IMR-90 (cell line): ENCODE measurements around the gene F13A1. TPM values are rescaled to one million over a fixed set of nuclear protein-coding genes. Genes with fewer than 3 reads are reported as not detected.

Experiments
- ATAC-seq: fragments of 200-7000 bp; cut with Tn5 transposase; 2 replicates; pipeline ENCODE4 v1.9.1; 2020; ENCODE audit warnings: low read depth, mild to moderate bottlenecking, moderate library complexity
- BruUV-seq: library from RNA; stranded (reverse); fragments of 400-500 nt; replicated peaks from 2 replicates; lab custom pipeline; 2021; lab: Mats Ljungman, UMichigan
- CTCF ChIA-PET: fragments of 300-600 bp; formaldehyde crosslinking; extraction: SDS; loops from one replicate; lab custom pipeline; 2021; ENCODE audit warnings: antibody characterized with exemption; lab: Yijun Ruan, JAX
- POLR2A ChIA-PET: fragments of 300-600 bp; sonication (Branson Sonifier 250); formaldehyde crosslinking; loops from one replicate; lab custom pipeline; 2022; ENCODE audit warnings: antibody characterized with exemption; ENCODE audit not compliant: unreplicated experiment; lab: Charles Lee
- DNase-seq: peaks from one replicate; pipeline ENCODE4 v3.0.0; 2013
- H2AFZ ChIP-seq: replicated peaks from 2 replicates; pipeline ENCODE3; 2013; ENCODE audit warnings: low read length, mild to moderate bottlenecking; ENCODE audit not compliant: poor library complexity
- H2AK5ac ChIP-seq: 2 replicates; pipeline ENCODE4 v1.6.1; 2013; ENCODE audit warnings: low read depth, low read length, inconsistent platforms
- H2AK9ac ChIP-seq: replicated peaks from 2 replicates; pipeline ENCODE3; 2013; ENCODE audit warnings: mild to moderate bottlenecking, low read depth, low read length, moderate library complexity; ENCODE audit not compliant: poor library complexity
- H2BK120ac ChIP-seq: 2 replicates; pipeline ENCODE4 v1.6.1; 2013; ENCODE audit warnings: low read depth, low read length, inconsistent platforms
- H2BK15ac ChIP-seq: 3 replicates; pipeline ENCODE4 v1.6.1; 2013; ENCODE audit warnings: low read depth, low read length, inconsistent platforms
- H2BK20ac ChIP-seq: 2 replicates; pipeline ENCODE4 v1.6.1; 2013; ENCODE audit warnings: low read depth, mild to moderate bottlenecking, inconsistent platforms, low read length, moderate library complexity
- H2BK5ac ChIP-seq: 2 replicates; pipeline ENCODE4 v1.6.1; 2013; ENCODE audit warnings: mild to moderate bottlenecking, low read depth, low read length, inconsistent platforms; ENCODE audit not compliant: poor library complexity, severe bottlenecking
- H3K14ac ChIP-seq: replicated peaks from 2 replicates; pipeline ENCODE4 v1.6.1; 2013; ENCODE audit warnings: low read depth, low read length, inconsistent platforms
- H3K18ac ChIP-seq: 2 replicates; pipeline ENCODE4 v1.6.1; 2013; ENCODE audit warnings: low read depth, low read length, control low read depth
- H3K23ac ChIP-seq: 2 replicates; pipeline ENCODE4 v1.6.1; 2013; ENCODE audit warnings: low read depth, low read length, inconsistent platforms
- H3K27ac ChIP-seq: 2 replicates; pipeline ENCODE4 v1.5.1; 2013; ENCODE audit warnings: mild to moderate bottlenecking, control low read depth, low read length; ENCODE audit not compliant: insufficient read depth
- H3K27me3 ChIP-seq: 2 replicates; pipeline ENCODE4 v1.6.1; 2013; ENCODE audit warnings: low read length; ENCODE audit not compliant: control insufficient read depth, insufficient read depth
- H3K36me3 ChIP-seq: 2 replicates; pipeline ENCODE4 v1.6.1; 2013; ENCODE audit warnings: low read length, mixed read lengths; ENCODE audit not compliant: control insufficient read depth, insufficient read depth
- H3K4ac ChIP-seq: 2 replicates; pipeline ENCODE4 v1.6.1; 2013; ENCODE audit warnings: low read depth, low read length, inconsistent platforms
- H3K4me1 ChIP-seq: 2 replicates; pipeline ENCODE4 v1.6.1; 2013; ENCODE audit warnings: low read length, mixed read lengths; ENCODE audit not compliant: control insufficient read depth, insufficient read depth
- H3K4me2 ChIP-seq: 2 replicates; pipeline ENCODE4 v1.6.1; 2013; ENCODE audit warnings: low read depth, mild to moderate bottlenecking, control low read depth, low read length, moderate library complexity
- H3K4me3 ChIP-seq: 2 replicates; pipeline ENCODE4 v1.5.1; 2013; ENCODE audit warnings: low read depth, mild to moderate bottlenecking, control low read depth, low read length, moderate library complexity; ENCODE audit not compliant: insufficient read depth
- H3K56ac ChIP-seq: 2 replicates; pipeline ENCODE4 v1.6.1; 2013; ENCODE audit warnings: low read length, inconsistent platforms; ENCODE audit not compliant: insufficient read depth; ENCODE audit errors: extremely low read depth
- H3K79me1 ChIP-seq, 2 experiments: 2 replicates each; pipeline ENCODE4 v1.6.1; 2013; ENCODE audit warnings: low read length in 2 of 2, inconsistent platforms in 1 of 2, low read depth in 1 of 2
- H3K9ac ChIP-seq: 2 replicates; pipeline ENCODE4 v1.6.1; 2013; ENCODE audit warnings: low read depth, low read length, control low read depth
- H3K9me1 ChIP-seq: 2 replicates; pipeline ENCODE4 v1.6.1; 2013; ENCODE audit warnings: low read length, inconsistent platforms; ENCODE audit not compliant: insufficient read depth
- H3K9me3 ChIP-seq: 2 replicates; pipeline ENCODE4 v1.6.1; 2013; ENCODE audit warnings: low read length; ENCODE audit not compliant: control insufficient read depth, insufficient read depth
- H4K20me1 ChIP-seq: 2 replicates; pipeline ENCODE4 v1.6.1; 2013; ENCODE audit warnings: low read length, inconsistent platforms; ENCODE audit not compliant: insufficient read depth
- H4K5ac ChIP-seq: 2 replicates; pipeline ENCODE4 v1.6.1; 2013; ENCODE audit warnings: mild to moderate bottlenecking, low read depth, low read length, control low read depth
- H4K8ac ChIP-seq, 2 experiments: 2 replicates each; pipeline ENCODE4 v1.6.1; 2013; ENCODE audit warnings: low read depth in 2 of 2, low read length in 2 of 2, control low read depth in 1 of 2, inconsistent platforms in 1 of 2
- H4K91ac ChIP-seq: 2 replicates; pipeline ENCODE4 v1.6.1; 2013; ENCODE audit warnings: low read depth, low read length, inconsistent platforms; ENCODE audit not compliant: insufficient read depth
- NFE2L2 ChIP-seq: fragments of 150-350 bp; IDR thresholded peaks from 2 replicates; pipeline ENCODE4 v1.6.1; 2016; ENCODE audit warnings: low read depth, mild to moderate bottlenecking, low read length
- RAD21 ChIP-seq: IDR thresholded peaks from 2 replicates; pipeline ENCODE4 v1.6.1; 2012; ENCODE audit warnings: low read length, improper control_type of control experiment
- SMC3 ChIP-seq: fragments of 150-350 bp; IDR thresholded peaks from 2 replicates; pipeline ENCODE4 v1.6.1; 2016; ENCODE audit warnings: low read depth, mild to moderate bottlenecking, antibody characterized with exemption, low read length, moderate library complexity
- WGBS, 2 experiments: methylation state at CpG; one replicate each; pipeline versions ENCODE4 v1.1.5 to v1.1.7; 2013; ENCODE audit warnings: missing lambda C conversion rate in 2 of 2; ENCODE audit not compliant: insufficient read length in 1 of 2; ENCODE audit errors: extremely low coverage in 2 of 2; 5-methylcytosine and 5-hydroxymethylcytosine counted together
- dilution Hi-C: fragments of 300-500 bp; cut with HindIII; formaldehyde crosslinking; loops from one replicate; pipeline ENCODE4 v1.14.3; 2018; ENCODE audit warnings: low sequenced_read_pairs; ENCODE audit not compliant: unreplicated experiment
- in situ Hi-C: fragments of 300-500 bp; cut with MboI; formaldehyde crosslinking; loops from 3 replicates; pipeline ENCODE4 v1.14.3; 2019; ENCODE audit warnings: low sequenced_read_pairs, inconsistent platforms, mixed read lengths
- intact Hi-C: fragments of 100-400 bp; cut with micrococcal nuclease; formaldehyde crosslinking; loops from 2 replicates; pipeline ENCODE4 v1.10.0; 2022
- polyA plus RNA-seq, 3 experiments: library from polyadenylated mRNA; depleted of rRNA; stranded (reverse); fragments of >200 nt; gene quantifications; 2 replicates each; pipeline ENCODE4 v1.2.3, GENCODE V29; 2012; ENCODE audit warnings: low replicate concordance in 1 of 3
- total RNA-seq: library from RNA; depleted of rRNA; stranded (reverse); fragments of >200 nt; gene quantifications from 2 replicates; pipeline ENCODE4 v1.2.3, GENCODE V29; 2012

Gene F13A1
- total and polyA plus RNA-seq, 2 of the 4 experiments (the other 2 are of a cell fraction) = not detected

DNA sequence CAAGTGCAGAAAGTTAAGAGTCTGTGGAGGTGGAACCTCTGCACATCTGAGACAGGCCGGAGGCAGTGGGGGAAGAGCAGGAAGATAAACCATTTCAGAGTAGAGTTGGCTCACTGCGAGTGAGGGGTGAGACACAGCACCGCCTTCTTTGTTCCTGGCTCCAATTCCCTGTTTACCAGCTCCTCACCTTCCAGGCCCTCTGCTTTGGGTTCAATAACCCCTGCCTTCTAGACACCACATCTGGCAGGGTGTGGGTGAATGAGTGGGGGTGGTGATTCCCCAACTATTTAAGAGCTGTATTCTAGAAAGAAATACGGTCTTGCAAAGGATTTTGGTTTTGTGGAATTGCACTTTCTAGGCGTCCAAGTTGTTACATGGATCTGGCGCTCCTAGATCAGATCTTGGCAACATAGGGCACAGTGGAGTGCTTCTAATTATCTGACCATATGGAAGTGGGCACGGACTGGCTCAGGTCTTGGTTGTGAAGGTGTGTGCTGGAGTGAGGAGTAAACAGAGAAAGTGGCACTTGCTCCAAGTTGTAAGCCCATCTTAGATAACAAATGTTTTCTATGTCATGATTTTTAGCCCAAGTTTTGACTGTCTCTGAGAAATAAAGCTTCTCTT is 172.2 kb downstream of the F13A1 start:
- peaks cover 25% of the 10 kb centered on the region for H3K9me3 ChIP-seq
- no peaks in the 10 kb centered on the region for H3K27me3 ChIP-seq
- no peak overlapping the region for H2AK5ac ChIP-seq
- dilution Hi-C loops (no loop called here), in situ Hi-C loops (no loop called here), intact Hi-C loops (no loop called here)
- H3K4me3 ChIP-seq = no peak overlapping the region
- H3K27ac ChIP-seq = no peak overlapping the region
- no peak overlapping the region for H4K8ac ChIP-seq
- H3K79me1 ChIP-seq = no peaks in the 10 kb centered on the region
- no peak overlapping the region for H3K14ac ChIP-seq
- WGBS, 2 experiments = no CpG with 5 or more reads among the region's 7 CpGs
- H3K23ac ChIP-seq = no peak overlapping the region
- H3K9me1 ChIP-seq = no peaks in the 10 kb centered on the region
- H2BK5ac ChIP-seq = no peak overlapping the region
- H3K18ac ChIP-seq = no peak overlapping the region
- no peak for ATAC-seq
- ChIA-PET POLR2A (no interaction called here), CTCF (no interaction called here)
- H3K4me1 ChIP-seq = no peaks in the 10 kb centered on the region
- no TSS peak for BruUV-seq
- no peak overlapping the region for H2BK20ac ChIP-seq
- H4K20me1 ChIP-seq = no peaks in the 10 kb centered on the region
- no peak overlapping the region for H2BK15ac ChIP-seq
- no peak for TF ChIP-seq RAD21
- TF ChIP-seq NFE2L2 = no peak
- no peak for TF ChIP-seq SMC3
- H2AFZ ChIP-seq = no peak overlapping the region
- no peak for DNase-seq
- no peak overlapping the region for H4K91ac ChIP-seq
- no peak overlapping the region for H2AK9ac ChIP-seq
- H3K56ac ChIP-seq = no peak overlapping the region
- H3K4me2 ChIP-seq = no peak overlapping the region
- H4K5ac ChIP-seq = no peak overlapping the region
- no peak overlapping the region for H3K9ac ChIP-seq
- H3K36me3 ChIP-seq = no peaks in the 10 kb centered on the region
- no peak overlapping the region for H3K4ac ChIP-seq
- H2BK120ac ChIP-seq = no peak overlapping the region
